Subcutaneous adipose tissue (tissue), 4 donors: Measurements from ENCODE around the gene LRRC27. TPM values are rescaled to one million over a fixed set of nuclear protein-coding genes. Genes with fewer than 3 reads are reported as not detected.

Source experiments
- total RNA-seq, 4 donors: library from RNA; depleted of rRNA; stranded (reverse); fragments of >200 nt; gene quantifications; one replicate each; pipeline ENCODE4 v1.1.0, GENCODE V29; 2016
- TF ChIP-seq, protein P1 (sequence below): fragments of 450-650 bp; IDR thresholded peaks from one replicate; pipeline ENCODE4 v1.5.1; 2016; ENCODE audit warnings: low read depth, mild to moderate bottlenecking, control low read depth, antibody characterized with exemption, moderate library complexity

LRRC27 gene
- total RNA-seq, 4 donors from 2014 or later, result 7.7 to 11.6 (median 9.9) TPM

DNA sequence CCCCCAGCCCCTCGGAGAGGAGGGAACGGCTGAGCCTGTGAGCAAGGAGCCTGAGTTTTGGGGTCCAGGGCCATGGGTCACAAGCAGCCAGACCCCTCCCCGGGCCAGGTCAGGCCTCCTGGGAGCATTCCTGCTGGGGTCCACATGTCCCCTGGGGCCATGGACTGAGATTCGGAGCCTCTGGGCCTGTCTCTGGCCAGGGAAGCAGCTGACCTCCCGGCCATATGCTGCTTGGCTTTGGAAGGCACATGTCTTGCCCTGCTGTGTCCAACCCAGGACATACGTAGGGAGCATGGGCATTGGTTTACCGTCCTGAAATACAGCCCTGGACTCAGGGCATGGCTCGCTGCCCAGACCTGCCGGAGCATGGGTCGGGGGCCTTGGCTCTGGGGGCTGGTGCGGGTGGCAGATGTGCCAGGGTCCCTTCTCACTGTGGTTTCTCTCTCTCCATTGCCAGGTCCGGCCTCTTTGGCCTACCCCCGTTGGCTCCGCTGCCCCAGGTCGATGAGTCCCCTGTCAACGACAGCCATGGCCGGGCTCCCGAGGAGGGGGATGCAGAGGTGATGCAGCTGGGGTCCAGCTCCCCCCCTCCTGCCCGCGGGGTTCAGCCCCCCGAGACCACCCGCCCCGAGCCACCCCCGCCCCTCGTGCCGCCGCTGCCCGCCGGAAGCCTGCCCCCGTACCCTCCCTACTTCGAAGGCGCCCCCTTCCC, 72.3 kb downstream of the LRRC27 start:
- TF ChIP-seq, protein P1, sequence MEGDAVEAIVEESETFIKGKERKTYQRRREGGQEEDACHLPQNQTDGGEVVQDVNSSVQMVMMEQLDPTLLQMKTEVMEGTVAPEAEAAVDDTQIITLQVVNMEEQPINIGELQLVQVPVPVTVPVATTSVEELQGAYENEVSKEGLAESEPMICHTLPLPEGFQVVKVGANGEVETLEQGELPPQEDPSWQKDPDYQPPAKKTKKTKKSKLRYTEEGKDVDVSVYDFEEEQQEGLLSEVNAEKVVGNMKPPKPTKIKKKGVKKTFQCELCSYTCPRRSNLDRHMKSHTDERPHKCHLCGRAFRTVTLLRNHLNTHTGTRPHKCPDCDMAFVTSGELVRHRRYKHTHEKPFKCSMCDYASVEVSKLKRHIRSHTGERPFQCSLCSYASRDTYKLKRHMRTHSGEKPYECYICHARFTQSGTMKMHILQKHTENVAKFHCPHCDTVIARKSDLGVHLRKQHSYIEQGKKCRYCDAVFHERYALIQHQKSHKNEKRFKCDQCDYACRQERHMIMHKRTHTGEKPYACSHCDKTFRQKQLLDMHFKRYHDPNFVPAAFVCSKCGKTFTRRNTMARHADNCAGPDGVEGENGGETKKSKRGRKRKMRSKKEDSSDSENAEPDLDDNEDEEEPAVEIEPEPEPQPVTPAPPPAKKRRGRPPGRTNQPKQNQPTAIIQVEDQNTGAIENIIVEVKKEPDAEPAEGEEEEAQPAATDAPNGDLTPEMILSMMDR, result no peak

GRCh38 chr10:132404911-132405462, 73.0 kb downstream of the LRRC27 start:
- TF ChIP-seq, protein P1, result no peak

DNA sequence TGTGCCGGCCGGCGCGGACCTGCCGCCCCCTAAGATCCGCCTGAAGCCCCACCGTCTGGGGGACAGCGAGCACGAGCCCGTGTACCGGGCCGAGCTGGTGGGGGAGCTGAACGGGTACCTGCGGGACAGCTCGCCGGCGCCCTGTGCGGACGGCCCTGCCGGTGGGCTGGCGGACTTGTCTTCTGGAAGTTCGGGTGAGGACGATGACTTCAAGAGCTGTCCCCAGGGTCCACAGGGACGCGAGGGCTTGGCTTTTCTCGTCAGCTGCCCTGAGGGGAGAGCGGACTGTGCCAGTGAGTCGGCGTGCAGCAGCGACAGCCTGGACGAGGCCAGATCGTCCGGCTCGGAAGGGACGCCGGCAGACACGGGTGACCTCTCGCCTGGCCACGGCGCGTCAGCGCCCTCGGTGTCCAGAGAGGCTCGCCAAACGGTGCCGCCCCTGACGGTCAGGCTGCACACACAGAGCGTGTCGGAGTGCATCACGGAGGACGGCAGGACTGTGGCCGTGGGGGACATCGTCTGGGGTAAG, 73.5 kb downstream of the LRRC27 start:
- TF ChIP-seq, protein P1, result no peak

DNA sequence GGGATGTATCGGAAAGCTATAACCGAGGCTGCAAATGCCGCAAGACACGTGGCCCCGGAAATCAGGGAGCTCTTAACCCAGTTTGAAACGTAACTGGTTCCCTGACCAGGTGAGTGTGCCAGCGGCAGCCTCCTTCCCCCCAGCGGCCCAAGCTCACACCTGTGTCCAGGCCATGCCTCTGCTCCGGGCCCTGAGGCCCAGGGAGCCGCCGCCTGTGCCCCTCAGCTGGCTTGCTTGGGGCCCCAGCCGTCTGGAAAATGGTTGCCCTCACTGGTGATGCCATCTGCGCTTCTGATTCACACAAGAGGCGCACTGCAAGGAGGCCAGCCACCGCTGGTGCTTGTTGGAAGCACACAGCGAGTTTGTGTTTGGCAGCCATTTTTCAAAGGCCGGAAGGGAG, 74.2 kb downstream of the LRRC27 start:
- TF ChIP-seq, protein P1, result no peak

DNA sequence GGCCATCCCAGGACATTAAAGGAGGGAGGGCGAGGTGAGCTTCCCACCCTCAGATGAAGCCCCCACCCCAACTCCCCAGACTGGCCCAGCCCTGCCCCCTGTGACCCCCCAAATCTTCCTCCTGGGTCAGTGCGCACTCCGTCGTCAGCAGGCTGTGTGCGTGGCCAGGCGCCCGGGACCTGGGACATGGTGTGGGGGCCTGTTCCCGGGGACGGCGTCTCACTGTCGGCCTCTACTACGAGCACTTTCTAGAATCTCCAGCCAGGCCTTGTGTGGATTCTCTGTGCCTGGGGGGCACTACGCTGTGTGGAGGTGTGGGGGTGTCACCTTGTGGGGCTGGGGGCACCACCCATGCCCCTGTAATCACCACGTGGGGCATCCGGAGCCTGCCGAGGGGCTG, 74.8 kb downstream of the LRRC27 start:
- TF ChIP-seq, protein P1, result no peak

DNA sequence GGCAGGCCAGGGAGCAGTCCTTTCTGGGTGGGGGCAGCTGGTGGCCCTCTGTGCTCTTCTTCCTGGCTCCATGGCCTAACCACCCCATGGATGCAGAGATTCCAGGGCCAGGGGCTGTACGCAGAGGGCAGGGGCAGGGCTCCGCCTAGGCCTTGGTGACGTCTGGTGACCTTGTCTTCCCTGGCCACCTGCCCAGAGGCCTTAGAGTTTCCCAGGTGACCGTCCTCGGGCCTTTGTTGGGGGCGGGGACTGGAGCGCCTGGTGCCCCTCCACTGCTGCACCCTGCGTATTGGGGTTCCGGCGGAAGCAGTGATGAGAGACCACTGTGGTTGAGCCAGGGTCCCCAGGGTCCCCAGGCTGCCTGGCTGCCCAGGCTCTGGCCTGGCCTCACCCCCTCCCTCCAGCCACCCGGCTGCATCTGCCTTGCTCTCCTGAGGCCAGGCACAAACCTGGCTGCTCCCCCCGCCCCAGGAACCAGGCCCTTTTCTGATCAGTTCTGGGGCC, 75.3 kb downstream of the LRRC27 start:
- TF ChIP-seq, protein P1, result no peak

- TF ChIP-seq, protein P1, result no peak
These were observed 75.9 kb downstream of the LRRC27 start for GRCh38 chr10:132407846-132408278.
